GM21825 (cell line): ENCODE results near the gene RNF40.

Source experiments
- ATAC-seq: cut with Tn5 transposase; IDR thresholded peaks from one replicate; pipeline ENCODE4 v1.9.1; 2021; ENCODE audit warnings: mild to moderate bottlenecking, moderate library complexity; ENCODE audit not compliant: unreplicated experiment

The RNF40 gene

DNA sequence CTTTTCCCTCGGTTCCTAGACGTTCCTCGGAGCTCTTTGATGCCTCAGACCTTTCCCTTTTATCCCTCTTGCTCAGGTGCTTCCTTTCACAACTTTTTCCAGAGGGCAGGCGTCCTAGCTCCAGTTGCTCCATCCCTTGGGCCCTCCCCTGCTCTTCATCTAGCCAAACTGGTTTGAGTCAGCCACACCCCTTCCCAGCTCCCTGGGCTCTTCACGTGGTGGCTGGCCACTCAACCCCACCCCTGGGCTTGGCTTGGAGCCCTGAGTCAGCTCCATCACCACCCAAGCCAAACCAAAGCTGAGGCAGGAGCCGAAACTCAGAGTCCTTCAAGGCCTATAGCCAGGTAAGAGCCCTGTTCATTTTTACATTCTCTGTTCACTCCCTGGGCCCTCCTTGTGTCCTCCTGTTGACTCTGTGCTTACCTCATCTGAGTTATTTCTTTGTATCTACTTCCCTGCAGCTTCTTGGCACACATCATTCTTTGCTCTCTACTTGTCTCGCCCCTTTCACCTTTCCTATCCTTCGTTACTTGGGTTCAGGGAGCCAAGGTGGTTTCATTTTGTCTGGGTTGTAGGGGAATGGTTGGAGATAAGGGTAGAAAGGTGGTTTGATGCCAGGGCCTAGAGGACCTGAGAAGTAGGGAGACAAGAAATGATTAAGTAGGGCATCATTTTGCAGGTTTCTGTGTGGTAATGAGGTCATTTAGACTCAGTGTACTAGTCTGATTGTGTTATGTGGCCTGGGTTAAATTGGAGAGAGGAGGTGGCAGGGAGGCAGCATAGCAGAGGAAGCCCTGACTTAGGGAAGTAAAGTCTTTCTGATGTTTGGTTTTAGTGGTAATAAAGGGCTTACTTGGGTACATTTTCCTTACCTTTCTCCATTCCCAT lies 21.5 kb upstream of the RNF40 start:
- ATAC-seq = no peak

DNA sequence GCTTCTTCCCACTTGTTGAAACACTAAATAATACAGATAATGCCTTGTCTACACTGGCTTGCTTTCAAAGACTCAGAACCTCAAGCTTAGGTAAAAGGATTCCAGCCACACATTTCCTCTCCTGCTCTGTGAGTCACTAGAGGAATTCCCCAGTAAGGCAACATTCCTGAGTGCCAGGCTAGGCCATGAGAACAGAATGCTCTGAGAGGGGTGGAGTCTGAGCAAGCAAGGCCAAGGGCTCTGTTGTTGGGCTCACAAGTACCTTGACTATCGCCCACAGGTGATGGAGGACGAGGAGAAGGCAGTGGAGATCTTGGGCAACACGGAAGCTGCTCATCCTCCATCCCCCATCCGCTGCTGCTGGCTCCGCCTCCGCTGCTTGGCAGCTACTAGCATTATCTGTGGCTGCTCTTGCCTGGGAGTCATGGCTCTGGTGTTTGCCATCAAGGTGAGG lies 20.6 kb upstream of the RNF40 start:
- no peak for ATAC-seq

- ATAC-seq = no peak
Measured at GRCh38 chr16:30743716-30744115, 18.4 kb upstream of the RNF40 start.

- ATAC-seq = no peak
Measured at GRCh38 chr16:30744183-30744582, 17.9 kb upstream of the RNF40 start.

DNA sequence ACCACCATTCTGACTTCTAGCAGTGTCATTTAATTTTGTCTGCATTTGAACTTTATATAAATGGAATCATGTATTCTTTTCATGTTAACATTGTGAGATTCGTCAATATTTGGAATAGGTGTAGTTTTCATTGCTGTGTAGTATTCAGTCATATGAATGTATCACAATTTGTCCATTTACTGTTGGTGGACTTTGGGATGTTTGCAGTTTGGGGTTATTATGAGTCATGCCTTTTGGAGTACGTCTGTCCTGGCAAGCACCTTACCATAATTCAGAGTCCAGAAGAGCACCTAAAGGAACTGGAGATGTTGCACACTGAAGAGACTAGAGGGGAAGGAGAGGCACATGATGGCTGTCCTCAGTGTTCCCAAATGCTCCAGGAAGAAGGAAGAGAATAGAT lies 17.0 kb upstream of the RNF40 start:
- no peak for ATAC-seq

GRCh38 chr16:30746638-30747175 lies 15.4 kb upstream of the RNF40 start:
- no peak for ATAC-seq

GRCh38 chr16:30747331-30747730 lies 14.8 kb upstream of the RNF40 start:
- no peak for ATAC-seq

- peak; percentile 92 for ATAC-seq
Measured at GRCh38 chr16:30747799-30748633, 14.1 kb upstream of the RNF40 start, which contains the start of gene PHKG2. Gene PHKG2 (plus strand): TSS chr16:30748425. CDS start chr16:30748821, 396 bp downstream.

DNA sequence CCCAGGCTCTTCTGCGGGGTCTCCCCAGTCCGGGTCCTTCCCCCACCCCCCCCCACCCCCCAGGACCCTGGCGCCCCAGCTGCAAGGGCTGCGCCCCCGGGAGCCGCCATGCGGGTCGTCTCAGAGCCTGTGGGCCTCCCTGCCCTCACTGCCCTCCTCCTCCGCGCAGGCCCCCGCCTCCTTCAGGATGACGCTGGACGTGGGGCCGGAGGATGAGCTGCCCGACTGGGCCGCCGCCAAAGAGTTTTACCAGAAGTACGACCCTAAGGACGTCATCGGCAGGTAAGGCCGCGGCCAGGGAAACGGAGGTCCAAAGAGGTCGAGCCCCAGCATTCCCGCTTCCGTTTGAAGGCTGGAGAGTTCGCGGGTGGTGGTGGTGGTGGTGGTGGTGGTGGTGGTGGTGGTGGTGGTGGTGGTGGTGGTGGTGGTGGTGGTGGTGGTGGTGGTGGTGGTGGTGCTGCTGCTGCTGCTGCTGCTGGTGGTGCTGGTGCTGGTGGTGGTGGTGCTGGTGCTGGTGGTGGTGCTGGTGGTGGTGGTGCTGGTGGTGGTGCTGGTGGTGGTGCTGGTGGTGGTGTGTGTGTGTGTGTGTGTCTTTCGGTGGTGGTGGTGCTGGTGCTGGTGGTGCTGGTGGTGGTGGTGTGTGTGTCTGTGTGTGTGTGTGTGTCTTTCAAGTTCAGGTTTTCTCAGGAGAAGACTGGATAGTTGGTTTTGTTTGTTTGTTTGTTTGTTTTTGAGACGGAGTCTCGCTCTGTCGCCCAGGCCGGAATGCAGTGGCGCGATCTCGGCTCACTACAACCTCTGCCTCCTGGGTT lies 13.3 kb upstream of the RNF40 start:
- peak; percentile 17 for ATAC-seq

GRCh38 chr16:30750201-30750600 lies 11.9 kb upstream of the RNF40 start:
- ATAC-seq = no peak

- no peak for ATAC-seq
Measured at GRCh38 chr16:30750876-30751465, 11.2 kb upstream of the RNF40 start.

- ATAC-seq = no peak
Measured at GRCh38 chr16:30753596-30753995, 8.5 kb upstream of the RNF40 start.

DNA sequence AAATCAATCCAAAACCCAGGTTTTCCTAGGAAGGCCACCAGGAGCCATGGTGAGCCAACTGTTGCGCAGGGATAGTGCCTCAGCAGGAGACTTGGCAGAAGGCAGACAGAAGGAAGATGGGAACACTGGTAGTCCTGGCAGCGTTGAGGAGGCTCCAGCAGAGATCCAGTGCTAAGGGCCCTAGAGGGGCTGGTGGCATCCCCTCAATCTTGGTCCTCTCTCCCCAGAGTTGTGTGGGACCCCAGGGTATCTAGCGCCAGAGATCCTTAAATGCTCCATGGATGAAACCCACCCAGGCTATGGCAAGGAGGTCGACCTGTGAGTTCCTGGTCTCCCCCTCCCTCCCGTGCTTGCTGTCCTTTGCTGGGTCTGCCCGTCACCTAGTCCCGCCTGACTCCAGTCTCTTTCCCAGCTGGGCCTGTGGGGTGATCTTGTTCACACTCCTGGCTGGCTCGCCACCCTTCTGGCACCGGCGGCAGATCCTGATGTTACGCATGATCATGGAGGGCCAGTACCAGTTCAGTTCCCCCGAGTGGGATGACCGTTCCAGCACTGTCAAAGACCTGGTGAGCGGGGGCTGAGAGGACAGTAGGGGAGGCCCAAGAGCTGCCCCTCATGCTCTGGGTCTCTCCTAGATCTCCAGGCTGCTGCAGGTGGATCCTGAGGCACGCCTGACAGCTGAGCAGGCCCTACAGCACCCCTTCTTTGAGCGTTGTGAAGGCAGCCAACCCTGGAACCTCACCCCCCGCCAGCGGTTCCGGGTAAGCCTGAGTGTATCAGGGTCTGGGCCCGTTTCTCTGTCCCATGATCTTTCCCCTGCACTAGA lies 6.0 kb upstream of the RNF40 start:
- no peak for ATAC-seq

DNA sequence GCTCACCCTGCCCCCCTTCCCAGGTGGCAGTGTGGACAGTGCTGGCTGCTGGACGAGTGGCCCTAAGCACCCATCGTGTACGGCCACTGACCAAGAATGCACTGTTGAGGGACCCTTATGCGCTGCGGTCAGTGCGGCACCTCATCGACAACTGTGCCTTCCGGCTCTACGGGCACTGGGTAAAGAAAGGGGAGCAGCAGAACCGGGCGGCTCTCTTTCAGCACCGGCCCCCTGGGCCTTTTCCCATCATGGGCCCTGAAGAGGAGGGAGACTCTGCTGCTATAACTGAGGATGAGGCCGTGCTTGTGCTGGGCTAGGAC lies 5.4 kb upstream of the RNF40 start:
- no peak for ATAC-seq

GRCh38 chr16:30757316-30757715 lies 4.8 kb upstream of the RNF40 start:
- ATAC-seq = no peak

DNA sequence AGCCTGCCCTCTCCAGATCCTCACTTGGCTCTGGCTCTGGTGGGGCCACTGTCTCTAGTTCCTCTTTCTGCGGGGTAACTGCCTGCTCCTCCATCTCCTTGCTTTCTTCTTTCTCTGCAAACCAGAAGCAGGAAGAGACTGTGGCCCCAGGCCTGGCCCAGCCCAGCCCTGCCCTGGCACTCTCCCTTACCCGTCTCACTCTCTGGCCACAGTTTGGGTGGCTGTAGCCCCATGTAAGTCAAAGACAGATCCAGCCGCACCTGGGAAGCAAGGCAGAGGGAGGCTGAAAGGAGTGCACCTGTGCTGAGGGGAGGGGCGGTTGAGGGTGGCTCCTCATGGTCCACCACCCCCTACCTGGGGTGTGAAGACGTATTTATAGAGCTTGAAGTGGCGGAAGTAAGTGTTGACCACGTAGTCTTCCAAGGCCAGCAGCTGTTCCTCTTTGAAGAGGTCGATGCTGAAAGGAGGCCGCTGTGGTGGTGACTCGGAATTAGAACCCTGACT lies 3.1 kb upstream of the RNF40 start:
- no peak for ATAC-seq

- no peak for ATAC-seq
Measured at GRCh38 chr16:30760001-30760559, 2.0 kb upstream of the RNF40 start.

DNA sequence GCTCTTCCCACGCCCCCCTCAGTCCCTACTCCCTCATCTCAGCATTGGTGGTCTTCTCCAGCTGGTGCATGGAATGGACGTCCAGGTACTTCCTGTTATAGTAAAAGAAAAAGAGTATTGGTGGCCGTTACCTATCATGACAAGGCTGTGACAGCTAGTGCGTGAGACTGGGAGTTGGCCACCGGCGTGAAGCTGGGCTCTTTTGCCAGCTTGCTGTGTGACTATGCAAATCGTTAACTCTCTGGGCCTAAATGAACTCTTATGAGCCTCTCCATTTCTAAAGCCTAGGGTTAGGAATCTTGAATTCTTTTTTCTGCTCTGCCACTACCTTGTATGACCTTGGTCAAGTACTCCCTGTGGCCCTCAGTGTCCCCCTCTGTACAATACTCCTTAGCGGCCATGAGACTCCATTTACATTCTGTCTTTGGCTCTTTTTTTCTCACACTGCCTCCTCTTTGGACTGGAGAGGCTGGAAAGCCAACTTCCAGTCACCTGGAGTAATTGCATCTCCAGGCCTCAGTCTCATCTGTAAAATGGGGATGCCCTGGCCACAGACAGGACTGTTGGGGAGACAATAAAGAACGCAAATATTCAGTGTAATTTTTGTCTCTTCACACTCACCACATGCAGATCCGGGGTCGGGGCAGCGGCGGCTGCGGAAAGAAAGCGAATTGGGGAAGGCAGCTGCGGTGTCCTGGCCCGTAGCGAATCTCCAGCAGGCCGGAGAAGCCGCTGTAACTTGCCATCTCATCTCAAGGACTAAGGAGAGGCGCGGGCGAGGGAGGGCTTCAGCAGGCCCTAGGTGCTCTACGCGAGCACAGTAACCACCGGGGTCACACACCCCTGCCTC lies 1.3 kb upstream of the RNF40 start:
- ATAC-seq = no peak
